ENCODE measurements around the gene CDCA5.

CDCA5 gene

DNA sequence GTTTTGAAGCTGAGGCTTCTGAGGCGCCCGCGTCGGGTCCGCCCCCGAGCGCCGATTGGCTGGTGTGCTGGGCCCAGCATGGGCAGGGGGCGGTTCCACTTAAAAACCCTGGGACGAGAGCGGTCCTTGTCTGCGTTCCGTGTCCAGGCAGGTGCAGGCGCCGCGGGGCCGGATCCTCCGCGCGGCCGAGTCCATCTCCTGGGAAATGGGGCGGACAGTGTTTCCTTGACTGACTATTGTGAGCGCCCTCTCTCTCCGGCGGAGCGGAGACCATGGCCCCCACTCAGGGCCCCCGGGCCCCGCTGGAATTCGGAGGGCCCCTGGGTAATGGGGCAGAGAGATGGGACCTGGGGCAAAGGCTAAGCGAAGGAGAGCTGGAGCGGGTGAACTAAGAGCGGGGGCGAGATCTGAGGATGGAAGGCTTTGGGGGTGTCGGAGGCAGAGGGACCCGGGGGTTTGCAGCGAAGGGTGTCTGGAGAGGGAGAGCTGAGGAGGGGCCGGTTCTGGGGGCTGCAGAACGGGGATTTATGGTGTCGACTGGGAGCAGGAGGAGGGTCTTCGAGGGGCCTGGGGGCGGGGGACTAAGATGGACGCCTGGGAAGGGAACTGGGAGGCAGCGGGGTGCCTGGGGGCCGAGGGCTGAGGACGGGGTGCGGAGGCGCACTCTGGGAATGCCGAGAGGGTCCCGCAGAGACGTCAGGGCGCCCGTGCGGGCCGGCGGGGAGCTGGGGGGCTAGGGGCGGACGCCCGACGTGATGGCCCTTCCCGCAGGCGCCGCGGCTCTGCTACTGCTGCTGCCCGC is 28.1 kb upstream of the CDCA5 start, which contains the start of gene TM7SF2:
TSS of gene TM7SF2 (plus strand) at position 129 of the 802 bp plus-strand sequence. CDS start at position 273, 144 bp downstream.
- H3K4me2 ChIP-seq (ENCODE audit: low read length): peak within 1 kb of the TSS; percentile 90
- peak within 1 kb of the TSS; percentile 62 for H3K27ac ChIP-seq (ENCODE audit: low read length)
- peaks cover 24% of the 10 kb centered on the region for H3K79me2 ChIP-seq (ENCODE audit: low read length)
- no peaks in the 10 kb centered on the region for H3K9me3 ChIP-seq (ENCODE audit: insufficient read depth, low read length)
- H3K9ac ChIP-seq (ENCODE audit: low read length): peak within 1 kb of the TSS; percentile 85
- TF ChIP-seq EZH2phosphoT487 (IDR thresholded peaks at IDR 0.05; ENCODE audit: low read depth): no peak
- TF ChIP-seq, protein P1, sequence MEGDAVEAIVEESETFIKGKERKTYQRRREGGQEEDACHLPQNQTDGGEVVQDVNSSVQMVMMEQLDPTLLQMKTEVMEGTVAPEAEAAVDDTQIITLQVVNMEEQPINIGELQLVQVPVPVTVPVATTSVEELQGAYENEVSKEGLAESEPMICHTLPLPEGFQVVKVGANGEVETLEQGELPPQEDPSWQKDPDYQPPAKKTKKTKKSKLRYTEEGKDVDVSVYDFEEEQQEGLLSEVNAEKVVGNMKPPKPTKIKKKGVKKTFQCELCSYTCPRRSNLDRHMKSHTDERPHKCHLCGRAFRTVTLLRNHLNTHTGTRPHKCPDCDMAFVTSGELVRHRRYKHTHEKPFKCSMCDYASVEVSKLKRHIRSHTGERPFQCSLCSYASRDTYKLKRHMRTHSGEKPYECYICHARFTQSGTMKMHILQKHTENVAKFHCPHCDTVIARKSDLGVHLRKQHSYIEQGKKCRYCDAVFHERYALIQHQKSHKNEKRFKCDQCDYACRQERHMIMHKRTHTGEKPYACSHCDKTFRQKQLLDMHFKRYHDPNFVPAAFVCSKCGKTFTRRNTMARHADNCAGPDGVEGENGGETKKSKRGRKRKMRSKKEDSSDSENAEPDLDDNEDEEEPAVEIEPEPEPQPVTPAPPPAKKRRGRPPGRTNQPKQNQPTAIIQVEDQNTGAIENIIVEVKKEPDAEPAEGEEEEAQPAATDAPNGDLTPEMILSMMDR (IDR thresholded peaks at IDR 0.05; ENCODE audit: low read depth, low read length): no peak
- H4K20me1 ChIP-seq (ENCODE audit: insufficient read depth, low read length): peaks cover 5% of the 10 kb centered on the region
- peaks cover 31% of the 10 kb centered on the region for H3K4me1 ChIP-seq (ENCODE audit: low read length)
- peaks cover 23% of the 10 kb centered on the region for H3K36me3 ChIP-seq (replicated peaks; ENCODE audit: low read depth, low read length)
- no peaks in the 10 kb centered on the region for H3K27me3 ChIP-seq (ENCODE audit: low read depth, low read length)
- peak within 1 kb of the TSS; percentile 66 for H2AFZ ChIP-seq (ENCODE audit: low read depth, low read length)
- peak within 1 kb of the TSS; percentile 87 for H3K4me3 ChIP-seq (ENCODE audit: low read length)

- no peak for TF ChIP-seq EZH2phosphoT487 (IDR thresholded peaks at IDR 0.05; ENCODE audit: low read depth)
- TF ChIP-seq, protein P1 (IDR thresholded peaks at IDR 0.05; ENCODE audit: low read depth, low read length): no peak
- Histone ChIP-seq H4K20me1 (ENCODE audit: insufficient read depth, low read length) (peaks cover 5% of the 10 kb centered on the region), H3K27me3 (ENCODE audit: low read depth, low read length) (no peaks in the 10 kb centered on the region), H2AFZ (ENCODE audit: low read depth, low read length) (no peak overlapping the region), H3K4me3 (ENCODE audit: low read length) (peak overlapping the region; percentile 41), H3K9ac (ENCODE audit: low read length) (no peak overlapping the region), H3K4me1 (ENCODE audit: low read length) (peaks cover 24% of the 10 kb centered on the region), H3K79me2 (ENCODE audit: low read length) (peaks cover 17% of the 10 kb centered on the region), H3K27ac (ENCODE audit: low read length) (no peak overlapping the region), H3K4me2 (ENCODE audit: low read length) (peak overlapping the region; percentile 65), H3K9me3 (ENCODE audit: insufficient read depth, low read length) (no peaks in the 10 kb centered on the region), H3K36me3 (replicated peaks; ENCODE audit: low read depth, low read length) (peaks cover 19% of the 10 kb centered on the region)
Observed at GRCh38 chr11:65111159-65111743, 27.4 kb upstream of the CDCA5 start.

DNA sequence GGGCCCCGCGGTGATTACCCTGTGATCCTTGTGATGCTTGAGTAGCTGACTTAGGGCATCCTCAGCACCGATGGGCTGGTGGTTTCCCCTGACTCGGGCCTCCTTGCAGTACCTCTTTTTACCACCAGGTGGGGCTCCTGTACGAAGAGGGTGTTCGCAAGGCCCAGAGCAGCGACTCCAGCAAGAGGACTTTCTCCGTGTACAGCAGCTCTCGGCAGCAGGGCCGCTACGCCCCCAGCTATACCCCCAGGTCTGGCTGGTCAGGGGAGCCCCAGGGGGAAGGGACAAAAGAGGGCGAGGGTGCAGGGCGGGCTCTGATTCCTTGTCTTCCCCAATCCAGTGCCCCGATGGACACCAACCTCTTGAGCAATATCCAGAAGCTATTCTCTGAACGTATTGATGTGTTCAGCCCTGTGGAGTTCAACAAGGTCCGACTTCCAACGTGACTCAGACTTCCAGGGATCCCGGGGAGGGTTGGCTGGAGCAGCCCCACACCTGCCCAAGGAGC is 26.6 kb upstream of the CDCA5 start:
- Histone ChIP-seq H3K9me3 (ENCODE audit: insufficient read depth, low read length) (no peaks in the 10 kb centered on the region), H3K4me3 (ENCODE audit: low read length) (no peak overlapping the region; the same call in 1 of the 2 replicates), H4K20me1 (ENCODE audit: insufficient read depth, low read length) (peaks cover 5% of the 10 kb centered on the region), H3K27ac (ENCODE audit: low read length) (peak overlapping the region; percentile 20; the same call in 1 of the 2 replicates), H2AFZ (ENCODE audit: low read depth, low read length) (no peak overlapping the region), H3K36me3 (replicated peaks; ENCODE audit: low read depth, low read length) (peaks cover 19% of the 10 kb centered on the region), H3K79me2 (ENCODE audit: low read length) (peaks cover 11% of the 10 kb centered on the region), H3K9ac (ENCODE audit: low read length) (no peak overlapping the region), H3K4me2 (ENCODE audit: low read length) (peak overlapping the region; percentile 41), H3K4me1 (ENCODE audit: low read length) (peaks cover 21% of the 10 kb centered on the region), H3K27me3 (ENCODE audit: low read depth, low read length) (no peaks in the 10 kb centered on the region)
- TF ChIP-seq EZH2phosphoT487 (IDR thresholded peaks at IDR 0.05; ENCODE audit: low read depth): no peak
- TF ChIP-seq, protein P1 (IDR thresholded peaks at IDR 0.05; ENCODE audit: low read depth, low read length): peak; percentile 92

Data from OCI-LY3 (cell line).